HG03095 (cell line): ENCODE results near the gene CHCT1.
A peak's percentile ranks its signal among the peaks of the same experiment; 100 is the strongest.

Source experiments
- ATAC-seq: cut with Tn5 transposase; IDR thresholded peaks from one replicate; pipeline ENCODE4 v1.9.1; 2021; ENCODE audit warnings: moderate library complexity; ENCODE audit not compliant: unreplicated experiment

The CHCT1 gene

DNA sequence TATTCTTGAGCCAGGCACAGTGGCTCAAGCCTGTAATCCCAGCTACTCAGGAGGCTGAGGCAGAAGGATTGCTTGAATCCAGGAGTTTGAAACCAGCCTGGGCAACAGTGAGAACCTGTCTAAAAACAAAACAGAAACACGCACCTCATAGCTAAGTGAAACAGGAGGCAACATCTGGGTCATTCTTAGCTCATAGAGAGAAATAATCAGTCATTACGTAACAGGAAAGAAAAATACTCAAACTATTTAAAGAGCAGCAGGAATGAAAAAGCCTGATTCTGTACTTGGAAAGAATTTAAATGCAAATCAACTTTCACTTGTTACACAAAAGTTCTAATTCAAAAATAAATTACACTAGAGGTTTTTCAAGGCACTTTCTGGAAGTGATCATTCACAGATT lies 17.2 kb downstream of the CHCT1 start:
- ATAC-seq = peak; percentile 42

DNA sequence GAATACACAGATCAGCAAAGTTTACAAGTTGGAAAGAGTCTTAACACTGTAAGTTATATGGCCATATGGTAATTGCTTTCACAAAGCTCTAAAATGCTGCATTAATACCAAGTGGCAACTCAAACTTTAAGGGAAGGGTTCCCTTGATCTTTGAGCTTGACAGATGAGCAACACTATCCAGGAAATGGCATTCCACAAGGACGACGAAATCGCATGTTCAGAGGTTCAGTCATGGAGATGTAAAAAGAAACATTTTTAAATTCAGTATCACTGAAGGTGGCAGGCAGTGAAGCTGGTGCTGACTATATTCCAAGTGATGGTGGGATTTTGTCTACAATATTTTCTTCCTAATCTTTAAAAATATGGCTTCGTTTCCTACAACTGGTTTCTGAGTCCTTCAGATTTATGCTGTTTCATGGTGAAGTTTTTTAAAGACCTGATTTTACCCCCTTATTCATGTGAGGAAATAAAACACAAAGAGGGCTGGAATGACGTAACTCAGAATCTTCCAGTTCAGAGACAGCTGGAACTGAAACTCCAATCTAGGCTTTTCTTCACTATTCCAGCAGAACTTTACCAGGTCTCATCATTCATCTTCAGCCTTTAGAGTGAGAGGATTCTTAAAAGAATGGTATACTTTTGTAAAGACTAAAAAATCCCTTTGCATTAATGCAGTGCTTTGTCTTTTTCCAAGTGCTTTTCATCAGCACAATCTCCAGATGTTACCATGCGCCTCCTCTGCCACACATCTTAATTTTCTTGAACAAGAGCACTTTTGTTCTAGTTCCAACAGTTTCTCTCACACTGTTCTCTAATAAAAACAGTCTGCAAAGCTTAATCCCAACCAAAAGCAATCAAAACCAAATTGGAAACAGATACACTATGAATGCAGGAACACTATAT lies 20.2 kb downstream of the CHCT1 start:
- ATAC-seq = no peak

DNA sequence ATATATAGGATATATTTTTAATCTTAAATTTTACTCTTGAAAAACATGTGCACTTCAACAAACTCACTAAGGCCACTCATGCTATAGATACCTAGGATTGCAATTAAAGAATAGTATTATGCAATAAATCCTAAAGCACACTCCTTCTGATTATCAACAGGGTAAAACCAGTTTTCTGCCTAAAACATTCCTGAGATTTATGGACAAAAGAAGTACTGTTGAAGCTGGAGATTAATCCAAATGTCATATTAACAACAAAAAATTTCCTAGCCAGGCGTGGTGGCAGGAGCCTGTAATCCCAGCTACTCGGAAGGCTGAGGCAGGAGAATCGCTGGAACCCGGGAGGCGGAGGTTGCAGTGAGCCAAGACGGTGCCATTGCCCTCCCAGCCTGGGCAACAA lies 21.4 kb downstream of the CHCT1 start:
- no peak for ATAC-seq

DNA sequence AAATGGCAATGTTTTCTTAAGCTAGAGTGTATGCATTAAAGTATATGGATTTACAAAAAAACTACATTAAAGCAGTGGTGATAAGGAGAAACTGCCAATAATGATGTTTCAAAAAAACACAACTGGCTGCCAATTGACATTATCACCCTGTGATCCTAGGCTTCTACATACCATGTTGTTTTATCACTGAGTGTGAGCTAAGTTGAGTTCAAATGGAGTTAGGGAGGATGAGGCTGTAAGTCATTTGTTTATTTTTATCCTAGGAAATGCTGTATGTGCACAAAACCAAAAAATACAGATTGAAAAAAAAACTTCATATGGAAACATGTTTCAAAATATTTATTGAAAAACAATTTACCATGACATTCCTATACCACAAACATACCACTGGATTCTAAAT lies 22.9 kb downstream of the CHCT1 start:
- ATAC-seq = no peak

DNA sequence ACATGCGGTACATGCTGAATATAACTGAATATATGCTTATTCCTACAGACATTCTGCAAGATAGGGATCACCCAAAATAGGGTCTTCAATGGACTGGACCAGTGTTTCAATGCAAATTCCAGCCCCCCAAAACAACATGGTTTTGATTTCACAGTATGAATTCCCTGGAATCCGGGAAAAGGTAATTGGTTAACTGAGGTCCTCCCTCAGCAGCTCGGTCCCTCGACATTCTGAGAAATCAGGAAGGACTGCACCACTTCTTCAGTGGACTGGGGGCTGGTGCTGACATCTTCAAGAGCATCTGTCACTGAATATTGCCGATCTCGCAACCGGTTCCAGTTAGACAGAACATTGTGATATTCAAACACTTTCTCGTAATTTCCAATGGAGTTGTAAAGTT lies 25.1 kb downstream of the CHCT1 start:
- ATAC-seq = no peak

DNA sequence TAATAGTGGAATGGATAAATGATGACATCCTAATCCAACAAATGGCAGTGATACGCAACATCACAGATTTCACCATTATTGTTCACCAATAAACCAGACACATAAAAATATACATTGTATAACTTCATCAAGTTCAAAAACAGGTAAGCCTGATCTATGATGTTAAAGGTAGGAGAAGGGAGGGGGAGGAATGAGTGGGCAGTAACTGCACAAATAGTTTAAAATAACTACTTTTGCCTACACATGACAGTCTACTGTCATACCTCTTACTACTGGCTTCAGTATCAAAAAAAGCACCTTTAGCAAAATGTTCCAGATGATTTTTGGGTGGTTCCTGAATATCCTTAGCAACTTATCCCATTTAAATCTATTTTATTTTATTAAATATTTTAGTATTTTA lies 28.8 kb downstream of the CHCT1 start:
- no peak for ATAC-seq

DNA sequence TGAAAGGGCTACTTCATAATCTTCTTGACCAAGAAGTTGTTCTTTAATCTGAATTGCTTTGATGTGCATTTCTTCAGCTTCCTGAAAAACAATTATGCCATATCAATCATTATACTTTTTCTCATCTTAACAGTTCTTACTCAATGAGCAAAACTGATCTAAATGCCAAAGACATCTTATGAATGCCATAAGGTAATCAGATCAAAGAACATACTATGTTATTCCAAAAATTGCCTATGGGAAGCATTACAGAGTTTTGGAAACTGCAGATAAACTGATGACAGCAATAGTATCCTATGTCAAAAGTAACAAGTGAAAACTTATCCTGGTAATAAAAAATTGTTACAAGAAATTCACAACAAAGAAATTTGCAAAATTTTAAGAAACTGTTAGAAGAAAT lies 29.7 kb downstream of the CHCT1 start:
- ATAC-seq = no peak

DNA sequence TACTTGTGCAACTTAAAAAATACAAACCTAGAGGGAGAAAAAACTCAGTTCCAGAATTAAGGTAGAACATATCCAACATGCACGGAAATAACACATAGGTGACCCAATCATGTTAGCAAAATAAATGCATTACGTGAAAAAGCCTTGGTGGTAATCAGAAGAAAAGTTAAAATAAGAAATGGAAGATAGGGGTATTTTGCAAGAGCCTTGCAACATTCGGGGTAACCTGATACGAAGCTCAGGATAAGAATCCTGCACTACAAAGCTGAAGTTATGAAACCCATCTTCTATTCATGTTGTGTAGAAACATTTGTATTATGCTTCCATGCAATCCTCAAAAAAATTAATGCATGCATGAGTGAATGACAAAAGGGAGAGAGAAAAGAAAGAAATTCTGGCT lies 33.1 kb downstream of the CHCT1 start:
- ATAC-seq = no peak

DNA sequence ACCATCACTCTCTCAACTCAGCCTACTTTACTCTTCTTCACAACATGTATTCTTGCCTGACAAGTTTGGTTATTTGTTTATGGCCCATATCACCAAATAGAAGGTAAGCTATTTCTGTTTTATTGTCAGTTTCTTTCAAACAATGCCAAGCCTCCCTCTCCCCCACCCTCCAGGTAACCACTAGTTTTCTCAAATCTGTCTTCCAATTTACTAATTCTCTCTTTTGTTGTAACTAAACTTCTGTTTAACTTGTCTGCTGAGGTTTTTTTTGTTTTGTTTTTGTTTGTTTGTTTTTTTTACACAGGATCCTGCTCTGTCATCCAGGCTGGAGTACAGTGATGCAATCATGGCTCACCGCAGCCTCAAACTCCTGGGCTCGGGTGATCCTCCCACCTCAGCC lies 34.9 kb downstream of the CHCT1 start:
- no peak for ATAC-seq

DNA sequence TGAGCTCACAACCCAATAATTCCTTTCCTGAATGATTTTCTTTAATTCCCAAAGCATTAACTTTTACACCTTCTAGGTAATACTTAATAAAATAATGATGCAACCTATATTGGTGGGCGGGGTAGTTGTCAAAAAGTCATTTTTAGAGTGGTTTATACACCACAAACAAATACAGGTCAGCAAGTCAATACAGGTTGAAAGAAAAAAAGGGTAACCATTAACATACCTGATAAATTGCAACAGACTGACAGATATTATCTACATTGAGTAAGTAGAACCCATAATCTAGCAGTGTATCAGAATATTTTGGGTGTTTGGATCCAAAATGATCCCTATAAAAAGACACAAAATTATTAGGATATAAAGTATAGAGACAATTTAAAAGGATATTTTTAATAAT lies 39.3 kb downstream of the CHCT1 start:
- no peak for ATAC-seq

DNA sequence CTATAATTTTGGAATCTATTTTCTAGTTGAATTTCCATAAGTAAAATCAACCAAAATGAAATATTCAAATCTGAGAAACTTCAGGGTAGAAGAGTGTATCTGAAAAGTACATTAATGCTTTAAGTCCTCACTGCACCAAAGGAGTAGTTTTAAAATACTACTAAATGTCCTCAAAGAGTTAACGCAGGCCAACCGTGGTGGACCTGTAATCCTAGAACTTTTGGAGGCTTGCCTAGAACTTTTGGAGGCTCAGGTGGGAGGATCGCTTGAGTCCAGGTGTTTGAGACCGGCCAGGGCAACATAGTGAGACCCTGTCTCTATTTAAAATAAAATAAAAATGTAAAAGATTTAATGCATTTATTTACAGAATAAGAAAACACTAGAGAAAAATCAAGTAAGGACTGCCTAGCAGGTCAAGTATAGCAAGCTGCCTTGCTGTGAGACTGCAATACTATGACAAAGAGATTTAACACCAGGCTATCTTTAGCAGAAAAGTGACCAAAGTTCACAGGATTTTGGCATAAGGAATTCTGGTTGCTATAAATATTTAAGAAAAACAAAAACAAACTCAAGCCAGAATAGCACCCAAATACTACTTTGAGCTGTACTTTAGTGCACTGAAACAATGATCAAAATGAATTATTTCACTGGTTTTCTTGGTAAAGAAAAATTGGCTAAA lies 41.0 kb downstream of the CHCT1 start:
- no peak for ATAC-seq

DNA sequence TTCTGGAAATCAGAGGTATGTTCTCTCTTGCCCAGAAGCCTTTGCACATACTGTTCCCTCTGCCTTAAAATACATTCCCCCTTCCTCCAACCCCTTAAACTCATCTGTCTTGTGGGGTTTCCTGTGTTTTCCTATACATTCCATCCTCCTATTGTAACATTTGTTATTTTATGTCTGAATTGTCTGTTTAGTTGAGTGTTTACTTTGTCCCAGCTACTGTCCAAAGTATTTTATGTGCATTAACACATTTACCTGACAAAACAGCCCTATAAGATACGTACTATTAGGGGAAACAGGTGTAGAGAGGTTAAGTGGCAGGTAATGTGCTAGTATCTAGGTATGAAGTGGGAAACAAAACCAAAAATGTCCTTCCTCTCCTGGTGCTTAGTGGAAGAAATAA lies 42.1 kb downstream of the CHCT1 start:
- no peak for ATAC-seq

DNA sequence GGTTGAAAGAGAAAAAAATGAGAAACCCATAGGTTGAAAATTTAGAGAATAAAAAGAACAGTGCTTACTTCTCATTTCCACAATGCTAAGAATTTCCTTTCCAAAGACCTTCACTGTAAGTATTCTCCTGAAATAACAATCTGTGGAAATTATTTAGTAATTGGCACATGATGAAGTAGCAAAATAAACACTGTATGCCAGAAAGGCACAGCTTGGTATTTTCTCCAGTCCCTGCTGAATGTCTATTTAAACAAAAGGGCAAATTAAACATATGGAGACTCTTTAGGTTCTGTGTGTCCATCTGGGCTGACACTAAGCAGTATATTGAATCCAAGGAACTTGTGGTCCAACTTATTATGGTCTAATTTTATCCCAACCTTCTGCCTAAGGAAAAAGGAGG lies 46.1 kb downstream of the CHCT1 start:
- ATAC-seq = no peak

DNA sequence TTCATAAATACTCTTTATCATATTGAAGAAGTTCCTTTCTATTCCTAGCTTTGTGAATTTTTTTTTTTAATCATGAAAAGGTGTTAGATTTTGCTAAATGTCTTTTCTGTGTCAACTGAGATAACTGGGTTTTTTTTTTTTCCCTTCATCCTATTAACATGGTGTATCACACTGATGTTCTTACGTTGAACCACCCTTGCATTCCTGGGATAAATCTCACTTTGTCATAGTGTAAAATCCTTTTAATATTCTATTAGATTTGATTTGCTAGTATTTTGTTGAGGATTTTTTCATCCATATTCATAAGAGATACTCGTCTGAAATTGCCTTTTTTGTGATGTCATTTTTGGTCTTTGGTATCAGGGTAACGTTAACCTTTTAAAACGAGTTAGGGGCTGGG lies 49.2 kb downstream of the CHCT1 start:
- ATAC-seq = no peak

DNA sequence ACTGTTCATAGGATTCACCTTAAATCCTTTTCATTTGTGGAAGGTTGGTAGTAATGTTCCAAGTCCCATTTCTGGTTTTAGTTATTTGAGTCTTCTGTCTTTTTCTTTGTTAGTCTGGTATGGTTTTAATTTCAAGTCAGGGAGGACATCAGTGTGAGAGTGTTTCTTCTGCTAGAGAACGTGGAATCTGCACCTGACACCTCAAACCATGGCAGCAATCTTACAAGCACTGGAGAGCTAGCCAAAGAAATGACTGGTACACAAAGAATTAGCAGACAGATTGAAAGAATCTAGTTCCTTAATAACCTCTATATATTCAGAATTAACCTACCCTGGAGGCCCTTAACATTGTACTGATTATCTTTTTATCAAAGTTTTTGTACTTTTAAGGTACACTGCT lies 50.2 kb downstream of the CHCT1 start:
- ATAC-seq = no peak

DNA sequence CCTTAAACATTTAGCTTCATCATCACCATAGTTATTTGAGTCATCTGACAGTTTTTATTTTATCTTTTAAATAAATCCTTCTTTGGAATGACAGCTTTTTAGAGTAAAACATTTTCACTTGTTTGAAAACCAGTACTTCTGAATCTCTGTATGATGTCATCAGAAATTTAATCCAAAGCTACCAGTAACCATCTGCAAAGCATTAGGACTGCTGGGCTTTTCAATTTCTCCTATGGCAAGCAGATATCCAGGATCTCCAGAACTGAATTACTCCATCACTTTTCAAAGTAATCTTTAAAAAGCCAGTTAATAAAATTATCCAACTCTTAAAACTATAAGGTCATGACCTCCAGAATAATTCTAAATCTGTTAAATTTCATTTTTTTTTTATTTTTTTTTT lies 51.5 kb downstream of the CHCT1 start:
- no peak for ATAC-seq
